ENCODE measurements around the gene DDX19B.
"Not testable (repeated sequence)": the region's sequence is repeated elsewhere in the genome, so short reads cannot be mapped to it uniquely, and the experiment has no call there.

DDX19B gene

GRCh38 chr16:70348991-70349390 is 50.0 kb downstream of the DDX19B start:
- no peak for DNase-seq (ENCODE audit: low read depth, low spot score)

- DNase-seq (ENCODE audit: low read depth, low spot score) = no peak
These were observed 50.8 kb downstream of the DDX19B start for GRCh38 chr16:70349783-70350182.

DNA sequence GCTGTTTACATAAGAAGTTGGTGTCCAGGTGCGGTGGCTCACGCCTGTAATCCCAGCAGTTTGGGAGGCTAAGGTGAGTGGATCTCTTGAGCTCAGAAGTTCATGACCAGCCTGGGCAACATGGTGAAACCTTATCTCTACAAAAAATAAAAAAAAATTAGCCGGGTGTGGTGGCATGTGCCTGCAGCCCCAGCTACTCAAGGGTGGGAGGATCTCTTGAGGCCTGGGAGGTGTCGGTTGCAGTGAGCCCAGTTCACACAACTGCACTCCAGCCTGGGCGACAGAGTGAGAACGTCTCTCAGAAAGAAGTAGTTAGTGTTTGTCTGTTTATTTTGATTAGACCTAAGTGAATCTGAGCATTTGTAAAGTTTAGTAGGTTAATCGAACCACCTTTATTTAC is 60.6 kb downstream of the DDX19B start:
- no peak for DNase-seq (ENCODE audit: low read depth, low spot score)

- no peak for DNase-seq (ENCODE audit: low read depth, low spot score)
These were observed 65.4 kb downstream of the DDX19B start for GRCh38 chr16:70364399-70364798.

DNA sequence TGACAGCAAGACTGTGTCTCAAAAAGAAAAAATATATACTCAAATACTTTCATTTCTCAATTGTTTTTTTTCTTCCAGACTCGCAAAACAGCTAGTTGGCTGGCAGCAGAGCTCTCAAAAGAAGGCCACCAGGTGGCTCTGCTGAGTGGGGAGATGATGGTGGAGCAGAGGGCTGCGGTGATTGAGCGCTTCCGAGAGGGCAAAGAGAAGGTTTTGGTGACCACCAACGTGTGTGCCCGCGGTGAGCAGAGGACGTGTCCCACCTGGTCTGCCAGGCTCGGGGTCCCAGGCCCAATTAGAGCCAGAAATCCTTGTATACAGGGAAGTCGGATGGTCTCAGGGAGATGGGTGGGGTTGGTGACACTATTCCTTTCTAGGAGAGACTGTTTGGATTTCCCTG is 71.2 kb downstream of the DDX19B start:
- DNase-seq (ENCODE audit: low read depth, low spot score) = not testable (repeated sequence)

- no peak for DNase-seq (ENCODE audit: low read depth, low spot score)
These were observed 71.9 kb downstream of the DDX19B start for GRCh38 chr16:70370924-70371323.

DNA sequence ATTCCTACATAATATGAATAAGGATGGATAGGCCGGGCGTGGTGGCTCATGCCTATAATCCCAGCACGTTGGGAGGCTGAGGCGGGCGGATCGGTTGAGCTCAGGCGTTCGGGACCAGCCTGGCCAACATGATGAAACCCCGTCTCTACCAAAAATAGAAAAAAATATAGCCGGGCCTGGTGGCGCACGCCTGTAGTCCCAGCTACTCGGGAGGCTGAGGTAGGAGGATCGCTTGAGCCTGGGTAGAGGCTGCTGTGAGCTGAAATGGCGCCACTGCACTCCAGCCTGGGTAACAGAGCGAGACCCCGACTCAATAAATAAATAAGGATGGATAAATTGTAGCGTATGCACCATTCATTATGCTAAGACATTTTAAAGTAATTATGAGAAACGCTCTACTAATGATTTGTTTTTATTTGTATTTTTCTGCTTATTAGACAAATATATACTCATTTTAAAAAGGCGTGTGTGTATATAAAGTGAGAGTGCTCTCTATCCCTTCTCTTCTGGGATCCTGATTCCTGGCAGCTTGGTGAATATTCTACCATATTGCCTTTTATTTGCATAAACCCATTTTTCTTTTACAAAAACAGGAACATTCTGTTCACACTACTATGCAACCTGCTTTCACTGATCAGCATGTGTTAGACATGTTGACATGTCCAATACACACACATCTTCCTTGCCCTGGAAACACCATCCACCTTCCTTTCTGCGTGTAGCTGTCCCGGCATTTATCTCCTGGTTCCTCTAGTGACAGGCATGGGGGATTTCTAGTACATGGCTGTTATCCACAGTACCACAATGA is 74.1 kb downstream of the DDX19B start:
- no peak for DNase-seq (ENCODE audit: low read depth, low spot score)

- no peak for DNase-seq (ENCODE audit: low read depth, low spot score)
These were observed 75.2 kb downstream of the DDX19B start for GRCh38 chr16:70374213-70374612.

GRCh38 chr16:70375636-70376611 is 76.9 kb downstream of the DDX19B start:
- no peak for DNase-seq (ENCODE audit: low read depth, low spot score)

- DNase-seq (ENCODE audit: low read depth, low spot score) = no peak
These were observed 78.8 kb downstream of the DDX19B start for GRCh38 chr16:70377782-70378181.

- DNase-seq (ENCODE audit: low read depth, low spot score) = no peak
These were observed 80.0 kb downstream of the DDX19B start for GRCh38 chr16:70378869-70379493.

DNA sequence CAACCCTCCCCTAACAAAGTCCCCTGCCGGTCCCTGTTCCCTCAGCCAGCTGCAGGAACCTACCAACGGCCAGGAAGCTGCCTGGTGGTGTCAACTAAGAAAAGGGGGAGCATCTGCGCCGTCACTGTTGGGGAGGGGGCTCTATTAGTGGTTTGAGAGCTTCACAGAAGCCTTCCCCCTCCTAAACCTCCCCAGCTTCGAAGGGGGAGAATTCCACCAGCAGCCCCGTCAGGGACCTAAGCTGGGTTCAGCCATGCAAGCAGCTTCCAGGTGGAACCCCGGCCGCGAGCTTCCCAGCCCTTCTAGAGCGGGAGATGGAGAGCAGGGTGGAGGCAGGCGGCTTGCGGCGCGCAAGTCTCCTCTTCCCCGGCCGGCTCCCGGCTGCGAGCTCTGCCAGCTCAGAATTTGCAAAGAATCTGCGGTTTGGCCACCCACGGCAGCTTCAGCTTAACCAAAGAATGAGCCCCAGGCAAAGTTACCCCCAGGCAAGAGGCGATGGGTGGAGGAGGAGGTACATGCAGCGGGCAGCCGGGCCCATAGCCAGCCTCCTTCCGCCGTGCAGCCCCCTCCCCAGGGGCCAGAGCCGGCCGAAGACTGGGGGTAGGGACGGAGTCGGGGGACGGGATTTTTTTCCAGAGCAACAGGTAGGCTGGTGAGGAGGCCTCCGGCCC is 81.4 kb downstream of the DDX19B start:
- peak; percentile 67 for DNase-seq (ENCODE audit: low read depth, low spot score)

GRCh38 chr16:70380919-70381603 is 82.1 kb downstream of the DDX19B start:
- peak; percentile 94 for DNase-seq (ENCODE audit: low read depth, low spot score)

DNA sequence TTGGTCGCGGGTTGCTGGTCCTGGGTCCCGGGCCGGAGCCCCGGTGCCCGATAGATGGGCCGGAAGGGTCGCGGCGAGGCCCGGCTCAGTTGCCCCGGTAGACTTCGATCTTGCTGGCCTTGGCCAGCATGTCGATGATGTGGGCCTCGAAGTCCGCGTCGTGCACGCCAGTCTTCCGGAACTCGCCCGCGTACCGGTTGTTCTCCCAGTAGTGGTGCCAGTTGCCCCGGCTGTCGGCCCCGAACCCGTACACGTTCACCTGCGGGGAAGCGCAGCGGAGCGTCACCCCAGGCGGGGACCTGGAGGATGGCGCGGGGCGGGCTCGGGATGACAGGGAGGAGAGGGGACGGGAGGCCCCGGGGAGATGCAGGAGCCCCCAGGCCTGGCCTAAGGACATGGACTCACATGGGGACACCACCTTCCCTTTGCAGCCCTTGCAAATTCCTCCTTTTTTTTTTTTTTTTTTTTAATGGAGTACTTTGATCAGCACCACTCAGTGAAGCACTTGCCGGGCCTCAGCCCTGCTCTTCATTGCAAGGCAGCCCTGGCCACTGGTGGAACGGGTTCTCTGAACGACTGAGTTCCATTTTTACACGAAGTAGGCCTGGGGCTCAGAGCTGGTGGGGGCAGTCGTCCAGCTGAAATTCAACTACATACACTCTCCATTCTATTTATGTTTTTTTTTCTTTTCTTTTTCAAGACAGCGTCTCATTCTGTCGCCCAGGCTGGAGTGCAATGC is 82.8 kb downstream of the DDX19B start:
- no peak for DNase-seq (ENCODE audit: low read depth, low spot score)

DNA sequence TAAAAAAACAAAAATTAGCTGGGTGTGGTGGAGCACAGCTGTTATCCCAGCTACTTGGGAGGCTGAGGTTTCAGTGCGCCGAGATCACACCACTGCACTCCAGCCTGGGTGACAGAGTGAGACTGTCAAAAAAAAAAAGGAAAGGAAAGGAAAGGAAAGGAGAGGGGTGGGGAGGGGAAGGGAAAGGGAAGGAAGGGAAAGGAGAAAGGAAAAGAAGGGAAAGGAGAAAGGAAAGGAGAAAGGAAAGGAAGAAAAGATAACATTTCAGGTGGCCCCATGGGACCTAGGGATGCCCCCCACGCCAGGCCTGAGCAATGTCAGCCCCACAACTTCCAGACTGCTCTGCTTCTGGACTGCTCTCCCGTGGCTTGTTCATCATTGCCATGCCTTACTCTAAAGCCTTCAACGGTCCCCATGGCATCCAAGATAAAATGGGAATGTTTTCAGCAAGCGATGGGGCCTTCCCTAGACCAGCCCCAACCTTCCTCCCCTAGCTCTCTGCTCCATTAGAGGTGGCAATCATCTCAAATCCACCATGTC is 84.5 kb downstream of the DDX19B start:
- DNase-seq (ENCODE audit: low read depth, low spot score) = no peak

All from smooth muscle cell of the brain vasculature (primary cell).